MM.1S (cell line): ENCODE data around the gene MXRA7.

Source experiments
- CTCF ChIP-seq: fragments of 300-600 bp; sonication (generic); IDR thresholded peaks from 2 replicates; pipeline ENCODE4 v1.5.1; 2016; ENCODE audit warnings: antibody characterized with exemption, low read length, mixed read lengths
- EZH2 ChIP-seq: fragments of 300-600 bp; sonication (generic); optimal IDR thresholded peaks from 2 replicates; pipeline ENCODE3; 2017; ENCODE audit warnings: low read depth, mild to moderate bottlenecking, antibody characterized with exemption, low read length, mixed read lengths
- EZH2phosphoT487 ChIP-seq: fragments of 300-600 bp; sonication (generic); IDR thresholded peaks from 2 replicates; pipeline ENCODE4 v1.6.1; 2018; ENCODE audit warnings: antibody characterized with exemption, low read length

GRCh38 chr17:76748657-76749056 is 37.9 kb upstream of the MXRA7 start:
- no peak for TF ChIP-seq CTCF
- TF ChIP-seq EZH2: no peak
- no peak for TF ChIP-seq EZH2phosphoT487
